Measurements from ENCODE around the gene DAPK2.
A peak's percentile ranks its signal among the peaks of the same experiment; 100 is the strongest.

Gene DAPK2

GRCh38 chr15:63942486-63943365 is 103.6 kb downstream of the DAPK2 start:
- DNase-seq (ENCODE audit: low spot score), result peak; percentile 25

GRCh38 chr15:63941698-63942465 is 104.4 kb downstream of the DAPK2 start:
- DNase-seq (ENCODE audit: low spot score), result no peak

GRCh38 chr15:63940966-63941620 is 105.2 kb downstream of the DAPK2 start:
- no peak for DNase-seq (ENCODE audit: low spot score)

GRCh38 chr15:63939531-63940130 is 106.7 kb downstream of the DAPK2 start:
- peak; percentile 51 for DNase-seq (ENCODE audit: low spot score)

- DNase-seq (ENCODE audit: low spot score), result peak; percentile 16
These were observed 107.7 kb downstream of the DAPK2 start for GRCh38 chr15:63938486-63939061.

GRCh38 chr15:63933522-63933921 is 112.8 kb downstream of the DAPK2 start:
- peak; percentile 56 for DNase-seq (ENCODE audit: low spot score)

- no peak for DNase-seq (ENCODE audit: low spot score)
These were observed 114.7 kb downstream of the DAPK2 start for GRCh38 chr15:63931556-63931955.

- no peak for DNase-seq (ENCODE audit: low spot score)
These were observed 116.3 kb downstream of the DAPK2 start for GRCh38 chr15:63930034-63930433.

GRCh38 chr15:63928185-63928842 is 118.0 kb downstream of the DAPK2 start:
- DNase-seq (ENCODE audit: low spot score), result no peak

- DNase-seq (ENCODE audit: low spot score), result no peak
These were observed 122.0 kb downstream of the DAPK2 start for GRCh38 chr15:63923993-63924950.

GRCh38 chr15:63922916-63923315 is 123.4 kb downstream of the DAPK2 start:
- DNase-seq (ENCODE audit: low spot score), result no peak

- no peak for DNase-seq (ENCODE audit: low spot score)
These were observed 123.9 kb downstream of the DAPK2 start for GRCh38 chr15:63922261-63922904.

GRCh38 chr15:63920504-63921175 is 125.6 kb downstream of the DAPK2 start:
- DNase-seq (ENCODE audit: low spot score), result peak; percentile 20

- no peak for DNase-seq (ENCODE audit: low spot score)
These were observed 127.4 kb downstream of the DAPK2 start for GRCh38 chr15:63918901-63919348.

- DNase-seq (ENCODE audit: low spot score), result no peak
These were observed 128.0 kb downstream of the DAPK2 start for GRCh38 chr15:63918317-63918672.

- DNase-seq (ENCODE audit: low spot score), result no peak
These were observed 128.5 kb downstream of the DAPK2 start for GRCh38 chr15:63917588-63918316.

GRCh38 chr15:63915873-63916771 is 130.2 kb downstream of the DAPK2 start:
- no peak for DNase-seq (ENCODE audit: low spot score)

All from kidney tubule cell (primary cell).